K562 (cell line): ENCODE measurements around the gene RXRA. TPM values are rescaled to one million over a fixed set of nuclear protein-coding genes. Genes with fewer than 3 reads are reported as not detected.
A peak's percentile ranks its signal among the peaks of the same experiment; 100 is the strongest.

ENCODE experiments used
- ATAC-seq: fragments of 200-7000 bp; cut with Tn5 transposase; 3 replicates; pipeline ENCODE4 v1.9.1; 2020; ENCODE audit warnings: moderate library complexity
- BruUV-seq: library from RNA; stranded (reverse); fragments of 400-500 nt; replicated peaks from 2 replicates; lab custom pipeline; 2021; lab: Mats Ljungman, UMichigan
- CTCF ChIA-PET: fragments of 300-600 bp; formaldehyde crosslinking; extraction: SDS; loops from one replicate; lab custom pipeline; 2021; ENCODE audit warnings: low intra/inter-chr PET ratio; lab: Yijun Ruan, JAX
- POLR2A ChIA-PET: fragments of 300-600, 350-650 bp; sonication (Branson Sonifier 250); formaldehyde crosslinking; extraction: SDS; loops from one replicate; lab custom pipeline; 2021; ENCODE audit warnings: antibody characterized with exemption, inconsistent platforms; lab: Yijun Ruan, JAX
- DNase-seq, 4 experiments: peaks; one replicate each; pipeline versions ENCODE4 v3.0.0 to v3.0.0-alpha.2; 2011 to 2018; ENCODE audit warnings: low spot score in 3 of 4, mixed read lengths in 3 of 4; ENCODE audit errors: extremely low read depth in 1 of 4
- FAIRE-seq: peaks from 2 replicates; lab custom pipeline; 2011; peaks lifted over from hg19 to GRCh38; lab: Jason Lieb, UNC
- H2AFZ ChIP-seq: 2 replicates; pipeline ENCODE4 v1.6.0; 2011; ENCODE audit warnings: low read depth, low read length, control low read depth, inconsistent platforms
- H3K27ac ChIP-seq: fragments of 200-600 bp; 3 replicates; pipeline ENCODE4 v1.8.0; 2011; ENCODE audit warnings: low read depth, mild to moderate bottlenecking, control low read depth, inconsistent platforms, low read length, moderate library complexity, mixed read lengths; ENCODE audit errors: extremely low read depth
- H3K27me3 ChIP-seq, 2 experiments: fragments of 300-600 bp in 1 of 2; 2 replicates in 1 of 2; 3 replicates in 1 of 2; pipeline versions ENCODE4 v1.6.0 to v1.8.0; 2011; ENCODE audit warnings: inconsistent platforms in 2 of 2, low read length in 2 of 2, mild to moderate bottlenecking in 1 of 2, mixed read lengths in 1 of 2, moderate library complexity in 1 of 2; ENCODE audit not compliant: control insufficient read depth in 2 of 2, insufficient read depth in 2 of 2
- H3K36me3 ChIP-seq: fragments of 300-600 bp; 3 replicates; pipeline ENCODE4 v1.8.0; 2011; ENCODE audit warnings: mild to moderate bottlenecking, low read length, inconsistent platforms; ENCODE audit not compliant: control insufficient read depth, insufficient read depth
- H3K4me1 ChIP-seq, 2 experiments: fragments of 200-600 bp in 1 of 2; replicated peaks in 1 of 2; 2 replicates in 1 of 2; 3 replicates in 1 of 2; pipeline versions ENCODE4 v1.5.1 to v1.8.0; 2011; ENCODE audit warnings: inconsistent platforms in 2 of 2, low read length in 2 of 2, mild to moderate bottlenecking in 1 of 2, mixed read lengths in 1 of 2, moderate library complexity in 1 of 2; ENCODE audit not compliant: control insufficient read depth in 2 of 2, insufficient read depth in 2 of 2
- H3K4me2 ChIP-seq: 2 replicates; pipeline ENCODE4 v1.6.1; 2011; ENCODE audit warnings: low read length, control low read depth, inconsistent platforms, mixed read lengths; ENCODE audit not compliant: insufficient read depth
- H3K4me3 ChIP-seq: fragments of 200-600 bp; sonication (generic), shearing (Covaris generic); 2 replicates; pipeline ENCODE4 v1.5.1; 2016; ENCODE audit warnings: control low read depth, inconsistent platforms
- H3K79me2 ChIP-seq: fragments of 200-600 bp; 3 replicates; pipeline ENCODE4 v1.8.0; 2011; ENCODE audit warnings: low read length, inconsistent platforms; ENCODE audit not compliant: control insufficient read depth, insufficient read depth
- H3K9ac ChIP-seq, 2 experiments: 2 replicates each; pipeline versions ENCODE4 v1.6.0 to v1.6.1; 2011; ENCODE audit warnings: low read depth in 2 of 2, low read length in 2 of 2, control low read depth in 1 of 2, inconsistent platforms in 1 of 2, mild to moderate bottlenecking in 1 of 2, mixed read lengths in 1 of 2; ENCODE audit not compliant: insufficient read depth in 1 of 2
- H3K9me1 ChIP-seq: one replicate; pipeline ENCODE4 v1.6.0; 2011; ENCODE audit warnings: inconsistent platforms, mild to moderate bottlenecking, low read length, moderate library complexity; ENCODE audit not compliant: control insufficient read depth, insufficient read depth
- H3K9me3 ChIP-seq: replicated peaks from 2 replicates; pipeline ENCODE4 v1.5.1; 2011; ENCODE audit warnings: low read depth, low read length, inconsistent platforms; ENCODE audit not compliant: control insufficient read depth, insufficient read depth
- H4K20me1 ChIP-seq: replicated peaks from 2 replicates; pipeline ENCODE4 v1.6.1; 2011; ENCODE audit warnings: low read length, inconsistent platforms, mixed read lengths; ENCODE audit not compliant: control insufficient read depth, insufficient read depth
- ARID3A ChIP-seq: IDR thresholded peaks from 2 replicates; pipeline ENCODE4 v1.6.1; 2012; ENCODE audit warnings: low read depth, low read length, improper control_type of control experiment, borderline replicate concordance
- ATF6 ChIP-seq: sonication (generic); formaldehyde crosslinking; IDR thresholded peaks from 2 replicates; pipeline ENCODE4 v1.4.0; 2020; ENCODE audit warnings: mild to moderate bottlenecking, missing genetic modification reagents
- BCOR ChIP-seq: fragments of 450-650 bp; IDR thresholded peaks from 2 replicates; pipeline ENCODE4 v1.6.1; 2016
- CBX1 ChIP-seq: sonication (generic); IDR thresholded peaks from 2 replicates; pipeline ENCODE4 v1.6.1; 2016; ENCODE audit warnings: antibody characterized with exemption, low read depth, mild to moderate bottlenecking
- FOSL1 ChIP-seq: fragments of 200-800 bp; sonication (Bioruptor generic); conservative IDR thresholded peaks from 2 replicates; pipeline ENCODE4 v1.6.1; 2016; ENCODE audit warnings: missing genetic modification characterization, missing compliant biosample characterization
- ILF3 ChIP-seq: fragments of 450-650 bp; IDR thresholded peaks from 2 replicates; pipeline ENCODE4 v1.6.1; 2018; ENCODE audit warnings: antibody characterized with exemption, mild to moderate bottlenecking, moderate library complexity, borderline replicate concordance
- MAFF ChIP-seq: IDR thresholded peaks from 2 replicates; pipeline ENCODE4 v1.6.1; 2012; ENCODE audit warnings: low read length, improper control_type of control experiment
- NFXL1 ChIP-seq: fragments of 450-650 bp; formaldehyde crosslinking; IDR thresholded peaks from 2 replicates; pipeline ENCODE4 v1.4.0; 2021; ENCODE audit warnings: mild to moderate bottlenecking
- NFYB ChIP-seq: IDR thresholded peaks from 2 replicates; pipeline ENCODE4 v1.6.1; 2011; ENCODE audit warnings: mild to moderate bottlenecking, moderate library complexity; ENCODE audit not compliant: insufficient read length; ENCODE audit errors: extremely low read depth
- PRMT5 ChIP-seq: sonication (generic); formaldehyde crosslinking; IDR thresholded peaks from 2 replicates; pipeline ENCODE4 v1.5.0; 2020; ENCODE audit warnings: missing genetic modification reagents
- TBL1XR1 ChIP-seq, 2 experiments: IDR thresholded peaks; 2 replicates each; pipeline ENCODE4 v1.6.1; 2012; ENCODE audit warnings: improper control_type of control experiment in 2 of 2, low read length in 2 of 2, mild to moderate bottlenecking in 1 of 2
- TRIM28 ChIP-seq: fragments of 450-650 bp; IDR thresholded peaks from 2 replicates; pipeline ENCODE4 v1.6.1; 2017
- ZKSCAN1 ChIP-seq: fragments of 150-350 bp; IDR thresholded peaks from 2 replicates; pipeline ENCODE4 v1.6.1; 2016; ENCODE audit warnings: low read depth, low read length
- ZNF316 ChIP-seq: fragments of 450-650 bp; IDR thresholded peaks from 2 replicates; pipeline ENCODE4 v1.6.1; 2016
- ZNF551 ChIP-seq: fragments of 250-450 bp; sonication (Bioruptor Pico); IDR thresholded peaks from 2 replicates; pipeline ENCODE4 v1.5.0; 2021; ENCODE audit warnings: mild to moderate bottlenecking, moderate library complexity
- WGBS: fragments of 100-300 bp; shearing (Covaris generic); methylation state at CpG from one replicate; pipeline ENCODE4 v1.1.6; 2016; ENCODE audit warnings: low coverage, mixed read lengths; ENCODE audit not compliant: insufficient coverage; ENCODE audit errors: missing lambda C conversion rate; 5-methylcytosine and 5-hydroxymethylcytosine counted together
- in situ Hi-C: fragments of 300-500 bp; cut with MboI; formaldehyde crosslinking; loops from 4 replicates; pipeline ENCODE4 v1.15.0; 2018; ENCODE audit warnings: inconsistent platforms, mixed read lengths
- intact Hi-C: fragments of 100-400 bp; cut with micrococcal nuclease; formaldehyde crosslinking; loops from 2 replicates; pipeline ENCODE4 v1.14.2; 2022
- polyA plus RNA-seq, 8 experiments: library from polyadenylated mRNA; depleted of rRNA in 4 of 8; stranded (reverse) in 5 of 8; unstranded in 3 of 8; fragments of >200 nt; fragmentation: Nextera tagmentation in 2 of 8; fragmentation: Illumina TruSeq in 1 of 8; extraction: Ambion mirVana in 2 of 8; extraction: Trizol in 1 of 8; gene quantifications; 2 replicates each; pipeline versions ENCODE4 v1.2.1 to v1.2.3, GENCODE V29; 2011 to 2014; ENCODE audit warnings: inconsistent platforms in 1 of 8, missing spikeins in 1 of 8
- total RNA-seq, 7 experiments: library from RNA; depleted of rRNA in 6 of 7; stranded (reverse); fragments of >200 nt in 6 of 7; fragmentation: Illumina TruSeq in 2 of 7; extraction: Trizol in 2 of 7; gene quantifications; 2 replicates each; pipeline versions ENCODE4 v1.2.1 to v1.2.3, GENCODE V29; 2011 to 2021; ENCODE audit warnings: low replicate concordance in 1 of 7

RXRA gene
- total and polyA plus RNA-seq, 9 of the 15 experiments (the other 6 are each of a cell fraction or from before 2014, with no cell fraction given): 0.35 to 23.6 (median 4.6) TPM

DNA sequence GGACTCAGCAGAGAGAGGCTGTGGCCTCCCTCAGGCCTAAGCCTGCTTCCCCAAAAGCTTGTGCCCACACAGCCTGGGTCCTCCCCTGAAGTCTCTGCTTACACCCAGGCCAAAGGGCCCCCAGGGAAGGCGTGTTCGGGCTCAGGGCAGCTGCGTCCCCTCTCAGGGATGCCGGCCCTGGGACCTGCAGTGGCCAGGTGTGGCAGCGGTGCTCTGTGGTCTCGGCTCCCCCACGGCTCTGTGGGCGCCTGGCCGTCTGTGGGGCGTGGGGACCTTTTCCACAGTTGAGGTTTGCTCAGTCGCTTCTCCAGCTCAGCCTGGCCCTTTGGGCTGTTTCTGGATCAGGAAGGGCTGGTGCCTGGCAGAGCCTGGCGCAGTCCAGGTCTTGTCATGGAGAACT, 75.9 kb downstream of the RXRA start:
- Histone ChIP-seq H3K4me3 (no peak overlapping the region), H3K4me2 (no peak overlapping the region), H3K9me3 (peaks cover 7% of the 10 kb centered on the region), H3K36me3 (no peaks in the 10 kb centered on the region), H3K9ac (no peak overlapping the region), H3K79me2 (0 out of 3 replicates have a peak, but pooled peaks cover 3% of the 10 kb centered on the region), H3K9me1 (peaks cover 9% of the 10 kb centered on the region), H2AFZ (no peak overlapping the region), H3K27me3 (no peaks in the 10 kb centered on the region), H4K20me1 (peaks cover 30% of the 10 kb centered on the region; the same call in 1 of the 2 replicates), H3K4me1 (peaks cover 22 to 59% of the 10 kb centered on the region in 2 experiments), H3K27ac (no peak overlapping the region)
- POLR2A ChIA-PET: interaction anchor here (0.5 to 0.7 kb wide), 5 partner anchors 10 to 1720 kb away, joined by 3 to 4 read pairs (median 3); no protein-coding TSS in a partner anchor
- intact Hi-C loops (no loop called here), in situ Hi-C loops (no loop called here)
- CTCF ChIA-PET: no interaction called here
- FAIRE-seq: no peak
- no peak for DNase-seq
- BruUV-seq: no TSS peak
- ATAC-seq: no peak
- WGBS: 89% methylated on average over 11 of the region's 12 CpGs
- TF ChIP-seq ZNF316 (no peak), FOSL1 (no peak), NFYB (no peak), PRMT5 (CRISPR knock-in tag) (no peak), BCOR (no peak)

DNA sequence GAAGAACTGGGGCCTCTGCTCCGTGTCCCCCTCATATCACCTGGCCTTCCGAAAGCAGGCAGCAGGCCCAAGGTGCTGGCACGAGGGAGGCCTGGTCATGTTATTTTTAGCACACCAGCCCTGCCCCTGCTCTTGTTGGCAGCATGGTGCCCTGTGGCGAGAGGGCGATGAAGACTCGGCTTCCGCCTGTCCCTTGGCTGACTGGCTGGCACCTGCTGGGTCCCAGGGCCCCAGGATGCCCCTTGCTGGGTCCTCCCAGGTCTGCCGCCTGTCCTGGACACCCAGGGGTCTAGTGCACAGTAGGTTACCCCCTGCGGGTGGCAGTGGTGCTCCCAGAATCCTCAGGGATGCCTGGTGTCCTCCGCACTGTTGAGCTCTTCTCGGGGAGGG, 77.0 kb downstream of the RXRA start:
- Histone ChIP-seq H2AFZ (no peak overlapping the region), H3K27ac (no peak overlapping the region)

More for the DNA sequence above, 77.0 kb downstream of the RXRA start:
- peaks cover 28 to 70% of the 10 kb centered on the region in 2 experiments for H3K4me1 ChIP-seq
- ATAC-seq (no peak), DNase-seq (no peak), FAIRE-seq (no peak)
- H3K4me3 ChIP-seq: no peak overlapping the region
- H3K9me3 ChIP-seq: peaks cover 7% of the 10 kb centered on the region
- POLR2A ChIA-PET: no interaction called here
- no TSS peak for BruUV-seq
- no peaks in the 10 kb centered on the region for H3K27me3 ChIP-seq
- peaks cover 8% of the 10 kb centered on the region for H3K79me2 ChIP-seq
- in situ Hi-C loops: no loop called here
- peaks cover 40% of the 10 kb centered on the region; the same call in 1 of the 2 replicates for H4K20me1 ChIP-seq
- peak overlapping the region in 1 of 2 experiments; percentile 87; a peak in 2 of 4 replicates for H3K9ac ChIP-seq
- TF ChIP-seq TRIM28: no peak
- TF ChIP-seq CBX1: no peak
- TF ChIP-seq NFXL1 (CRISPR knock-in tag): no peak
- TF ChIP-seq ATF6: no peak
- no peak for TF ChIP-seq MAFF
- TF ChIP-seq ZNF551 (CRISPR knock-in tag): no peak
- no peak for TF ChIP-seq ZKSCAN1
- TF ChIP-seq ARID3A: no peak
- TF ChIP-seq TBL1XR1 (IDR thresholded peaks at IDR 0.05; ENCODE audit: low read length in 2 of 2): no peak
- no peak for TF ChIP-seq ILF3
- TF ChIP-seq, all 486 proteins: peak for 0
- WGBS: 76% methylated on average over 11 of the region's 11 CpGs
- Histone ChIP-seq H3K9me1 (peaks cover 11% of the 10 kb centered on the region), H3K36me3 (no peaks in the 10 kb centered on the region), H3K4me2 (no peak overlapping the region)
- intact Hi-C loops: no loop called here
- CTCF ChIA-PET: no interaction called here
